NCI-H82 treated with DMSO at 0.1 percent for 48 hours (cell line): ENCODE data around the gene PRDX2.

Experiments
- DNase-seq: peaks from one replicate; lab custom pipeline; 2025; ENCODE audit not compliant: unreplicated experiment; lab: John Stamatoyannopoulos, UW

PRDX2 gene

GRCh38 chr19:12782424-12783290 is 18.9 kb downstream of the PRDX2 start:
- peak; percentile 69 for DNase-seq

- no peak for DNase-seq
These were observed 19.5 kb downstream of the PRDX2 start for GRCh38 chr19:12782174-12782423.

GRCh38 chr19:12779162-12779993 is 22.2 kb downstream of the PRDX2 start:
- peak; percentile 49 for DNase-seq

GRCh38 chr19:12778905-12779161 is 22.8 kb downstream of the PRDX2 start:
- DNase-seq: no peak

GRCh38 chr19:12778017-12778904 is 23.3 kb downstream of the PRDX2 start:
- DNase-seq: peak; percentile 86

- DNase-seq: peak; percentile 87
These were observed 24.2 kb downstream of the PRDX2 start for GRCh38 chr19:12777217-12778016.

- no peak for DNase-seq
These were observed 26.7 kb downstream of the PRDX2 start, which contains the start of gene HOOK2 for GRCh38 chr19:12774588-12775555. TSS of gene HOOK2 (minus strand) at chr19:12775552. CDS start at chr19:12775449, 103 bp downstream.

- no peak for DNase-seq
These were observed 28.0 kb downstream of the PRDX2 start for GRCh38 chr19:12773571-12773970.

GRCh38 chr19:12772323-12772722 is 29.3 kb downstream of the PRDX2 start:
- no peak for DNase-seq

GRCh38 chr19:12770922-12771321 is 30.7 kb downstream of the PRDX2 start:
- DNase-seq: no peak

GRCh38 chr19:12769689-12770088 is 31.9 kb downstream of the PRDX2 start:
- DNase-seq: peak; percentile 87

GRCh38 chr19:12767666-12768065 is 33.9 kb downstream of the PRDX2 start:
- DNase-seq: no peak

GRCh38 chr19:12767150-12767549 is 34.5 kb downstream of the PRDX2 start:
- no peak for DNase-seq

- no peak for DNase-seq
These were observed 35.5 kb downstream of the PRDX2 start for GRCh38 chr19:12766051-12766521.

- DNase-seq: no peak
These were observed 36.9 kb downstream of the PRDX2 start for GRCh38 chr19:12764698-12765097.

GRCh38 chr19:12763100-12763499 is 38.5 kb downstream of the PRDX2 start:
- DNase-seq: no peak

- no peak for DNase-seq
These were observed 41.9 kb downstream of the PRDX2 start for GRCh38 chr19:12759686-12760085.

- peak; percentile 84 for DNase-seq
These were observed 43.9 kb downstream of the PRDX2 start for GRCh38 chr19:12757544-12758274.
